ENCODE data around the gene PPRC1.

The PPRC1 gene, protein sequence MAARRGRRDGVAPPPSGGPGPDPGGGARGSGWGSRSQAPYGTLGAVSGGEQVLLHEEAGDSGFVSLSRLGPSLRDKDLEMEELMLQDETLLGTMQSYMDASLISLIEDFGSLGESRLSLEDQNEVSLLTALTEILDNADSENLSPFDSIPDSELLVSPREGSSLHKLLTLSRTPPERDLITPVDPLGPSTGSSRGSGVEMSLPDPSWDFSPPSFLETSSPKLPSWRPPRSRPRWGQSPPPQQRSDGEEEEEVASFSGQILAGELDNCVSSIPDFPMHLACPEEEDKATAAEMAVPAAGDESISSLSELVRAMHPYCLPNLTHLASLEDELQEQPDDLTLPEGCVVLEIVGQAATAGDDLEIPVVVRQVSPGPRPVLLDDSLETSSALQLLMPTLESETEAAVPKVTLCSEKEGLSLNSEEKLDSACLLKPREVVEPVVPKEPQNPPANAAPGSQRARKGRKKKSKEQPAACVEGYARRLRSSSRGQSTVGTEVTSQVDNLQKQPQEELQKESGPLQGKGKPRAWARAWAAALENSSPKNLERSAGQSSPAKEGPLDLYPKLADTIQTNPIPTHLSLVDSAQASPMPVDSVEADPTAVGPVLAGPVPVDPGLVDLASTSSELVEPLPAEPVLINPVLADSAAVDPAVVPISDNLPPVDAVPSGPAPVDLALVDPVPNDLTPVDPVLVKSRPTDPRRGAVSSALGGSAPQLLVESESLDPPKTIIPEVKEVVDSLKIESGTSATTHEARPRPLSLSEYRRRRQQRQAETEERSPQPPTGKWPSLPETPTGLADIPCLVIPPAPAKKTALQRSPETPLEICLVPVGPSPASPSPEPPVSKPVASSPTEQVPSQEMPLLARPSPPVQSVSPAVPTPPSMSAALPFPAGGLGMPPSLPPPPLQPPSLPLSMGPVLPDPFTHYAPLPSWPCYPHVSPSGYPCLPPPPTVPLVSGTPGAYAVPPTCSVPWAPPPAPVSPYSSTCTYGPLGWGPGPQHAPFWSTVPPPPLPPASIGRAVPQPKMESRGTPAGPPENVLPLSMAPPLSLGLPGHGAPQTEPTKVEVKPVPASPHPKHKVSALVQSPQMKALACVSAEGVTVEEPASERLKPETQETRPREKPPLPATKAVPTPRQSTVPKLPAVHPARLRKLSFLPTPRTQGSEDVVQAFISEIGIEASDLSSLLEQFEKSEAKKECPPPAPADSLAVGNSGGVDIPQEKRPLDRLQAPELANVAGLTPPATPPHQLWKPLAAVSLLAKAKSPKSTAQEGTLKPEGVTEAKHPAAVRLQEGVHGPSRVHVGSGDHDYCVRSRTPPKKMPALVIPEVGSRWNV (N-terminal part only)

DNA sequence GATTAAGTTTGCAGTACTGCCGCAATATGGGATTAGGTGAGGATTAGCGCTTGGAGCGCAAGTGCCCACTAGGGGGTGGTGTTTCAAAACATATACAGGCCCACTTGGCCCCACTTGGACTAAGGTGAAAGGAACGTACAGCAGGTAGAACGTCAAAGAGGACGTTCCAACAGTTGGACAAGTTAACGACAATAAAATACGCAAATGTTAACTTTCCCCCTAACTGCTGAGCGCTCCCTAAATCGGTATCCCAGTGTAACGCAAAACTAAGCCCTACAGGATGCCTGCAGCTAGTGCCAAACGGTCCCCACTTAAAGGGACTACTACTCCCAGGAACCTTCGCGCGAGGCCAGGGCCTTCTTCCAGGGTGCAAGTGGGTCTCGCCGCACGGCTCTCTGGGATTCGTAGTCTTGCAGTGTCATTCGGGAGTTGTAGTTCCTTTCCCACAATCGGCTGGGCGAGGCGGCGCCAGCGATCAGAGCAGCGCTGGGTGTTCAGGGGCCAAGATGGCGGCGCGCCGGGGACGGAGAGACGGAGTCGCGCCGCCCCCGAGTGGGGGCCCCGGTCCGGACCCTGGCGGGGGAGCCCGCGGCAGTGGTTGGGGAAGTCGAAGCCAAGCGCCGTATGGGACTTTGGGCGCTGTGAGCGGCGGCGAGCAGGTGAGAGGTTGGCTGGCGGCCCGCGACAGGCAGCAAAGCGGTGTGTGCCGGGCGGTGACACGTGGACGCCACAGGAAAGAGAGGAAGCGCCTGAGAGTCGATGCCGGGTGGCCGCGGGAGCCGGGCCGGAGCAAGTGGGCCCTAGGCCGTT lies at the start of gene PPRC1:
TSS of gene PPRC1 (plus strand) at position 478 of the 810 bp plus-strand sequence. CDS start at position 507, 29 bp downstream.
- DNase-seq: peak; percentile 95 to 100

DNA sequence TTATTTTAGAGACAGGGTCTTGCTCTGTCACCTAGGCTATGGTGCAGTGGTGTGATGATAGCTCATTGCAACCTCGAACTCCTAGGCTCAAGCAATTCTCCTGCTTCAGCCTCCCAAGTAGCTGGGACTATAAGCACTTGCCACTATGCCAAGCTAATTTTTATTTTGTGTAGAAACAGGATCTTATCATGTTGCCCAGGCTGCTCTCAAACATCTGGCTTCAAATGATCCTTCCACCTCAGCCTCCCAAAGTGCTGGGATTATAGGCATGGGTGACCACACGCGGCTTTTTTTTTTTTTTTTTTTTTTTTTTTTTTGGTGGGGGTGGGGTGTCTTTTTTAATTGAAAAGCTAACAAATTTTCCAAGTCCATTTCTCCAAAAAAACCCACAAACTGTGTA lies 49.3 kb upstream of the PPRC1 start:
- DNase-seq: no peak

DNA sequence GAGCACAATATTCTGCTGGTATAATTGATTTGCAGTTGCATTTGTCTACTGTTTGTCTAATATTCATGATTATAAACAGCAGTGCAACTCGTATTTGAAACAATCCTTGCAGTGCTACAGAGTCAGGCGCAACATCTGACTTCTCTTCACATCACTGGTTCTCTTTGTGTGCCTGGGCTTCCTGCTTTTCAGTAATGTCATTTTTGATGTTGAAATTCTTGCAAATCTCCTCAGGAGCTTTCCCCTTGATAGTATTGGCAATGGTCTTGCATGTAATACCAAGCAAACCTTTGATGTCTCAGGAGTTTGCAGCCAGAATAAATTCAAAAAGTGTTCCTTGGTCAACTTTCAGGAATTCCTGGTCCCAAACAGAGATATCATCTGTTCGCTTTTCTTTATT lies 47.5 kb upstream of the PPRC1 start:
- DNase-seq: no peak

DNA sequence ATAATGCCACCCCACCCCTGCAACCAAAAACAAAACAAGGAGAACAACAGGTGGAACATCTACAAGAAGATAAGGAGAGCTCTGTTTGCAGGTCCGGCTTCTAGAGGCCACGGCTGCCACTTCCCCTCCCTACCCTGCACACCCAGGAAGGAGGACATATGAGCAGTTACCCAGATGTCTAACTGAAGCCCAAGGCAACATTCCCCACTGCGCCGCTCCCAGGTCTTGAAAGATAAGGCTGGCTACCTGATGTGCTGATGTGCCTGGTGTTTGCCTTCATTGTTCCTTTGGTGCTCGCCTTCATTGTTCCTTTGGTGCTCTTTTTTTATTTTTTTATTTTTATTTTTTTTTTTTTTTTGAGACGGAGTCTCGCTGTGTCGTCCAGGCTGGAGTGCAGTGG lies 46.6 kb upstream of the PPRC1 start:
- no peak for DNase-seq

DNA sequence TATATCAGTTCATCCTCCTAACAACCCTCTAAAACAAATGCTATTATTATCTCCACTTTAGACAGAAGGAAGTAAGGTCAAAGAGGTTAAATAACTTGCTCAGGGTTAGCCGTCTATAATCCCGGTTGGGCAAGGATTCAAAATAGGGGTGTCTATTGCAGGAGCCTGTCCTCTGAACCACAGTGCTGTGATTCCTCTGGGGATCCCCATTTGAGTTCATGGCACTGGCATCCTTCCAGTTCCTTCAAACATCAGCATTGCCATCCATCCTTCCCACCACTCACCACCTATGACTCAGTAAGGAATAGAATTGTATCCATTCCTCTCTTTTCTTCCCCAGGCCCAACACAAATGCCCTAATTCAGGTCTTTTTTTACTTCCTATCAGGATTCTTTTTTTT lies 42.1 kb upstream of the PPRC1 start:
- DNase-seq: no peak

DNA sequence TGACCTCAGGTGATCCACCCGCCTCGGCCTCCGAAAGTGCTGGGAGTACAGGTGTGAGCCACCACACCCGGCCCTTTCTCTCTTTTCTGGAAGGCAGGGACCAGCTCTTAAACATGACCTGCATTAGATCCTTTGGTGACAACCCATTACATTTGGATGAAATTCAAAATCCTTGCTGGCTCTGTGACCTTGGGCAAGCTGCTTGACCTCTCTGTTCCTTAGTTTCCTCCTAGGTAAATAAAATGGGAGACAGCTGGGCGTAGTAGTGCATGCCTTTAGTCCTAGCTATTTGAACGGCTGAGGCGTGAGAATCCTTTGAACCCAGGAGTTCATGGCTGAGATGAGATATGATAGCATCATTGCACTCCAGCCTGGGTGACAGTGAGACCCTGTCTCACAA lies 36.4 kb upstream of the PPRC1 start:
- DNase-seq: no peak

DNA sequence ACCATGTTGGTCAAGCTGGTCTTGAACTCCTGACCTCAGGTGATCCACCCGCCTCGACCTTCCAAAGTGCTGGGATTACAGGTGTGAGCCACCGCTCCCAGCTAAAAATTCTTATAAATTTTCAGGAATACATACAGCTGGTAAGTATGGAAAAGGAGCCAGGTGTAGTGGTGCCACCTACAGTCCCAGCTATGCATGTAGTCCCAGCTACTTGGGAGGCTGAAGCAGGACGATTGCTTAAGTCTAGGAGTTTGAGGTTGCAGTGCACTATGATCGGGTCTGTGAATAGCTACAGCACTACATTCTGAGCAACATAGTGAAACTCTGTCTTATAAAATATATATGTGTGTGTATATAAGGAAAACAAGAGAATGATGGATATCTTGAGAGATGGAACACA lies 31.7 kb upstream of the PPRC1 start:
- no peak for DNase-seq

DNA sequence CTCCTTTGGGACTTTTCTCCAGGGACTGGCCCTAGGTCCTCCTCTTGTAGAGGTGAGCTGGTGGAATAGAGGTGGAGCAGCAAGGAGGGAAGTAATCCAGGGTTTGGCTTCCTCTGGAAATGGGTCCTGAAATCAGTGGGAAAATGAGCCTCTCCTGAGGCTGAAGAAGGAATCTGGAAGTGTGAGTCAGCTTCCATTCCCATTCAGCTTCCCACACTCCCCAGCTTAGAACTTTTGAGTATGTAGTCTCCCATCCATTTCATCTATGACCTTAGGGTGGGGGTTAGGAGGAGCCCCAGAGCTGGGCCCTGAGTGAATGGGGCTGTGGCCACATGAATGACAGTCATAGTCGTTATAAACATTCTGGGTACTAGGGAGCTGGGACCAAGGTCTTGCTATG lies 30.4 kb upstream of the PPRC1 start:
- DNase-seq: no peak

DNA sequence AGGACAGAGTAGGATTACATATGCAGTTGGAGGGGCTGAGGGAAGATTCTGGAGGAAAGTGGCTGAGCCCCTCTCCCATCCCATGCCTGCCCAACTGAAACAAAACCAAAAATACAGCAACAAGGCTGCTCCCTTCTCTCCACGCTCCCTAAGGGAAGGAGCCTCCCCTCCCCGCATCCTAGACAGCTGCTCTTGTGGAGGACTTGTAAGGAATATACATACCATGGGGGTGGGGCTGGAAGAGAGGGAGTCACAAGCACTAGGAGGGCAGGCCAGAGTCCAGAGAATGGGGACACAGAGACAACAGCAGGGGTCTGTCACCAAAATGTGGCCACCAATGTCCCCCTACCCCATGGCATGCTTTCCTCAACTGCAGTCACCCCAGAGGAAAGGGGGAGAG lies 25.8 kb upstream of the PPRC1 start:
- DNase-seq: no peak

DNA sequence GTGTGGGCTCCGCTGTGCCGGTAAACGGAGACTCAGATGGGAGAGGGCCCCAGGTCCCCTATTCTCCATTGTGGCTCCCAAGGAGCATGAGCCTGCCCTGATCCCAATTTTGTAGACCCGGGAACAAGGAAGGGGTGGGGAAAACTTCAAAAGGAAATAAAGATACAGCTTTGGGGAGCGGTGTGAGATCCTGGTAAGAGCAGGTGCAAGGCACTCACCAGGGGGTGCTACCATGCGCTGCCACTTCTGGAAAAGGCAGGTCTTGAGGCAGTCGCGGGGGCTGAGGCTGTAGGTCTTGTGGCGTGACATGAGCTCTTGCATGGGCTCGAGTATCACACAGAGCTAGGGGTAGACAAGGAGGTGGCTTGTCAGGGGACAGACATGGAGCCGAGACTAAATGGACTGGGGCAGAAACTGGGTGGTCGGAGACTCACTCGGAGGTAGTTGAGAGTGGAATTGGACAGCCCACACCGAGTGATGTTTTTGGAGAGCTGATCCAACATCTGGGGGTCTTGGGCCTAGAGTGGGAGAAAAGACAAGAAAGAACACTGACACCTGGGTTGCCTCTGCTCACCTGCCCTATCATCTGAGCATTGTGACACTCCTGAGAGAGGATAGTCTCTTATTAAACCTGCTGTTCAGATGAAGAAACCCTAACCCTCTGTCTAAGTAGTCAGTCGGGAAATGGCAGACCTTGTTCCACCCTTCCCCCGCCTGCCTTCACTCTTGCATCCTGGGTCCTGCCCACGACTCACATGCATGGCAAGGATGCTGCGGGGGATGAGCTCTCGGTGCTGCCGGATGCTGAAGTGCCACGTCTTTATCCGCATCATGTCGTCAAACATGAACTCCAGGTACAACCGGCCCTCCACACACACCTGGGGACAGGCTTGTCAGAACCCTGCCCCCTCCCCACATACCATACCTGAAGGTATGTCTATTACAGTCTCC lies 23.4 kb upstream of the PPRC1 start:
- DNase-seq: no peak

DNA sequence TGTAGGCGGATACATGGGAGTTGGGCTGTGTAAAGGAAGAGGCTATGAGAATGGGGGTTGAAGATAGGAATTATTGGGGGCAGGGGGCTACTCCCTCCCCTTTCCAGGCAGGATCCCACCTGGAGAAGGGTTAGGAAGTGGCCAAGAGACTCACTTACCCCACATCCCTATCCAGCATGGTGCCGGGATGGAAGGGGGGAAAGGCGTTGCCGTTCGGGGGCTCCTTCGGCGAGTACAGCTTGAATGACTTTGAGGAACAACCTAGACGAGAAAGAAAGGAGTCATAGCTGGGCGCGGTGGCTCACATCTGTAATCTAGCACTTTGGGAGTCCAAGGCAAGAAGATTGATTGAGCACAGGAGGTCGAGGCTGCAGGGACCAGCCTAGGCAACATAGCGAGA lies 21.6 kb upstream of the PPRC1 start:
- DNase-seq: no peak

DNA sequence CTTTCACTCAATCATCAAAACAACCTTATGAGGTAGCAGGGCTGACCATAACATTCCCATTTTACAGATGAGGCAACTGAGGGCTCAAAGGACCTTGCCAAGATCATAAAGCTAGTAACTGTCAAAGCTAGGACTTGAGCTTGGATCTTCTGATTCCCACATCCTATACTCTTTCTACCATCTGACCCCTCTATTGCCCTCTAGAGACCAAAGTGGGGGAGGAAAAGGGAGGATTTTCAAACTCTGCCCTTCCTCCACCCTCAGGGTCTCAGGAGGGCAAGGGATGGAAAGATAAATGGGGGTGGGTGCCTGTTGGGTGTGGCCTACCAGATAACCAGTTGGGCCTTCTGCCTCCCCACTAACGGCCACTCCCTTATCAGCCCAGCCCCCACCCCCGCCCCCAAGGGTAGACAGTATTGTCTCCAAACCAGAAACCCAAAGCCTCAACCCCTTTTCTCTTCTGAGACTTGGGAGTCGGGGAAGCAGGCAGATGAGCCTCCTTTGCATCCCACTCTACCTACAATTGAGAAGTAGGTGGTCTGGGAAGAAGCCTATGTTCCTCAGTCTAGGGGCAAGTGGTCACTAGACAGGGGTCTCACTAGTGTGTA lies 20.5 kb upstream of the PPRC1 start:
- no peak for DNase-seq

DNA sequence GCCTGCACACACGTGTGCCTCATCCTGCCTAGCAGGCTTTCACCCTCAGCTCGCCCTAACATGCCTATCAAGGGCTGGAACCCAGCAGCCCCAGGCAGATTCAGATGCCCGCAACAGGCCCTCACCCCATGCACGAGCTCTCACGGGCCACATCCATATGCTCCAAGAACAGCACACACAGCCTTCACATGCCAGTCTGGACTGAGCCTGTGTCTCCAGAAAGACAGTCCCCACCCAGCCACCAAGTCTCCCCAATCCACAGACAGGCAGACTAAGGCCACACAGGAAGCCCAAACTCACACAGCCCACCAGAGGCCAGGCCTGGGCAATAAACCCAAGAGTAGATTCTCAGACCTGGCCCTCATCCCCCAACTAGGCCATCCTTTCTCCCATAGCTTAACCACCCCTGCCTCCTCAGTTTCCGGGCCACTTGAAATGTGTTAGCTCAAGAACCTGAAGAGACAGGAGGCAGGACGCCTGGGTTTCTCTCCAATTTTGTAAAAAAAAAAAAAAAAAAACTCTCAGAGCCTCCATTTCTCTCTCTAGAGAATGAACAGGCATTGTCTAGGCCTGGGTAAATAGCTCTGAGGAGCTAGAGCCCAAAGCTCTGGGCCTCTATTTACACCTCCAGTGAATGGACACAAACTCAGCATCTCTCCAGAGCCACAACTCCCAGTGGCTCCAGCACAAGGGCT lies 19.4 kb upstream of the PPRC1 start:
- no peak for DNase-seq

DNA sequence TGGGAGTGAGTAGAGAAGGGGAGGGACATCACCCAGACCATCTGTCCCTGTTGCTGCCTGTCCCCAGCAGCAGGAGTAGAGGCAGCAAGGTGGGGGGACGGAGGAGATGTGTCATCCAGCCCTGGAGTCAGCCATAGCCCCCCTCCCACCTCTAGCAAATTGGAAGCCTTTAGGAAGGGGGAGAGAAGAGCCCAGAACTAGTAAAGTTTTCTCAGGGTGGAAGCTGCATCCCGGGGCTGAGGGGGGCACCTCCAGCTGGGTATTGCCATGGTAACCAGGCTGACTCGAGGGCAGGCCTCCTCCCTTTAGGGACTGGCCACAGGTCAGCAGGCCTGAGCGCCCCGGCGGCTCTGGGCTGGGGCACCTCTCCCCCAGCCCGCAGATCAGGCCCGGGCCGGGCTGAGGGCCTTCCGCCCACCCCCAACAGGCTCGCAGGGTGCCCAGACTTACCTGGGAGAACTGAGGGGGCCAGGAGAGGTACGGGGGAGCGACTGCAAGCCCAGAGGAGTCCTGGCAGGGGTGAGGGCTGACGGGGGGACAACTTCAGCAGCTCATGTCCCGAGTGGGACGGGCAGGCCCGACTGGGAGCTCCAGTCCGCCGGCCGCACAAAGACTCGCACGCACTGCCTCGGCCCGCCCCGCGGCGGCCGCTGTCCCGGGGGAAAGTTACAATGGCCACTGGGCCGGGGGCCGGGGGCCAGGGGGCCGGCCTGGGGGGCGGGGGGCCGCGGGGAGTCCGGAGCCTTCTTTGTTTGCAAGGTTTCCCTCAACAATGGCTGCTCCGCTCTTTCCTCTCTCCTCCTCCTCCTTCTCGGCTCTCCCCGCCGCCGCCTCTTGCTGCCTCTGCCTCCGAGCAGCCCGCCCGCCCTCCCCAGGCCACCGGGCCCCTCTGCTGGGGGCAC lies 18.6 kb upstream of the PPRC1 start:
- DNase-seq: peak in 1 of 2 donors; percentile 61

DNA sequence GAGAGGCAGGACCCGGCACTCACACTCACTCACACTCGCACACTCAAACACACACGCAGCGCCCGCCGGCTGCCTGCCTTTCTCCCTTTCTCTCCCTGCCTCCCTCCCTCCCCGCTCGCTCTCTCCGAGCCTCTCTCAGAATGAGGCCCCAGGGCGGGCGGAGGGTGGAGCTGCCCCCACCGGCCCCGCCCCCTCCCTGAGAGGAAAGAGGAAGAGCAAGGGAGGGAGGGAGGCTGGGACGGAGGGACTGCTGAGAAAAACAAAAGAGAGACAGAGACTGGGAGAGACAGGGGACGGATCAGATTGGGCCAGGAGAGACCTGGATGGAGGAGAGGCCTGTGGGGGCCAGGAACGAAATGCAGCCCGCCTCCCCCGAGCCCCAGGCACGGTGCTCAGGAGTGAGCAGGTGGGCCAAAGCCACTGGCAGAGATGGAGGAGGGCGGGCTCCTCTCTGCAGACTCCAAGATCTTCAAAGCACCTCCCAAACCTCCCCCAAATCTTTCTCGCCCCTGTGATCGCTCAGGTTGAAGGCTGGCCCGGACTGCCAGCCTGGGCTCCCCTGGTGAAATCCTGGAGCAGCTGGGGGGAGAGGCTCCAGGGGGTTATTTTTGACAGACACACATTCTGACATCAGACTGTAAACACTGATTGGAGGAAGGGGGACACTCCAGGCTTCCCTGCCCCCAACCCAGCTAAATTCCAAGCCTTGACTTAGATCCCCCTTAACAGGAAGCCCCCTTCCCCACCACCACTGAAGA lies 17.8 kb upstream of the PPRC1 start:
- DNase-seq: peak; percentile 65 to 87

DNA sequence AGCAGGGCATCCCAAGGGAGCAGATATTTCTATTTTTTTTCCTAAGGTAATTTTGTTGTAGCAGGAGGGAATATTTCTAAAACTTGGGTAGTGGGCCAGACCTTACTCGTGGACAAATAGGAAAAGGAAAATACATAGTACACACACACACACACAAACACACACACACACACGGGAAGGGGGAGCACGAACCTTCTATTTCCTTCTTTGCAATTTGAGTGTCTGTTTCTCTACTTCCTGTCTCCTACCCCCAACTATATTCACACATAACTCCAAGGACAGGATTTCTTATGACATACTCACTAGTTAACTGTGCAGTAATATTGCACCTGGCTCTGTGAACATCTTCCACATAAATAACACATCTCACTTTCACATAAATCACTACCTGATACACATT lies 17.1 kb upstream of the PPRC1 start:
- peak in 1 of 2 donors; percentile 66 for DNase-seq

DNA sequence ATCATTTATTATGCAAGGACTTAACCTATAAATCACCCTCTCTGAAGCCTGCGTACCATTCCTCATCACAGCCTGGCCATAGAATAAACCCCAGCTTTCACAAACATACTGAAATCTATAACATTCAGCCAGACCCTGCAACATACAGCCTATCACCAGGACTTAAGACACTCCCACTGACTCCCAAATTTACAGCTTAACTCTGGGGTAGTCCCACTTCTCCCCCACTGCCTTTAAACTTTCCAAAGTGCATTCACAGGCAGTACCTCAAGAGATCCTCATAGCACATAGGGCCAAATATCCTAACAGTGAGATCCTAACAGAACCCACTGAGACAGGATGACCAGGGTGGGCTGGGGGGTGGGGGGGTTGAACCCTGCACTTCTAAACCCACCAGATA lies 16.2 kb upstream of the PPRC1 start:
- DNase-seq: no peak

All from bone marrow (tissue), 2 donors.